Memory B cell (primary cell): Measurements from ENCODE around the gene PTGFR.

Experiments
- ATAC-seq: fragments of 150-1000 bp; cut with Tn5 transposase; 2 replicates; pipeline ENCODE4 v1.10.0; 2021; ENCODE audit warnings: low read depth, mild to moderate bottlenecking, moderate library complexity
- DNase-seq, 2 donors: peaks; one replicate each; pipeline ENCODE4 v3.0.0; 2022; ENCODE audit warnings: low spot score in 2 of 2
- H3K27ac Mint-ChIP-seq: one replicate; pipeline ENCODE4 v1.8.0; 2022; ENCODE audit warnings: mild to moderate bottlenecking, moderate library complexity, mixed read lengths
- H3K27me3 Mint-ChIP-seq: one replicate; pipeline ENCODE4 v1.8.0; 2022; ENCODE audit warnings: mixed read lengths
- H3K36me3 Mint-ChIP-seq: one replicate; pipeline ENCODE4 v1.8.0; 2022; ENCODE audit warnings: mild to moderate bottlenecking, mixed read lengths
- H3K4me1 Mint-ChIP-seq: one replicate; pipeline ENCODE4 v1.8.0; 2022; ENCODE audit warnings: mixed read lengths
- H3K4me3 Mint-ChIP-seq: one replicate; pipeline ENCODE4 v1.8.0; 2022; ENCODE audit warnings: mild to moderate bottlenecking, moderate library complexity, mixed read lengths
- H3K9me3 Mint-ChIP-seq: one replicate; pipeline ENCODE4 v1.8.0; 2022; ENCODE audit warnings: mixed read lengths

PTGFR gene

DNA sequence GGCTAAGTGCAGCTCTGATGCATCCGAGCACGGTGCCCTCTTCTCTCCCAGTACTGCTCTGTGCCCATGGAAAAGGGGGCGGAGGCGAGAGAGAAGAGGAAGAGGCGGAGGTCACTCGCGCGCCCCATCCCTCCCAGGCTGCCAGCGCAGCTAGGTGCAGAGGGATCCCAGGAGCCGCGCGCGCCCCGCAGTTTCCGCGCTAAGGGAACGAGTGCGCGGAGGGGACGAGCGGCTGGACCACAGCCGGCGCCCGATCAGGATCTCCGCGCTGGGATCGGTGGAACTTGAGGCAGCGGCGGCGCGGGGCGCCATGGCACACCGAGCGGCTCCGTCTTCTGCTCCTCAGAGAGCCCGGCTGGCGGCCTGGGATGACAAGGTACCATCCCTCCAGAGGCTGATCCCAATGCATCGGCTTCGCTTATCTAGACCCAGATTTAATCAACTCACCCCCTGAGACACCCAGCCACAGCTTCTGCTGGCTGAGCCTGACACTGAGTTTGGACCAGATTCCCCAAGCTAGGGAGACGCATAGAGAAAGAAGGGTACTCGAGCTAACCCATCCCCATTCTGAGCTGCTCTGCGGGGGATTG, at the start of gene PTGFR:
Gene PTGFR, plus strand, starts transcription at position 114 of the 590 bp plus-strand sequence. CDS start 1,770 bp downstream, outside the sequence.
- peaks cover 6% of the 10 kb centered on the region for H3K9me3 Mint-ChIP-seq
- DNase-seq, result no peak
- H3K27me3 Mint-ChIP-seq, result peaks cover 6% of the 10 kb centered on the region
- no peak within 1 kb of the TSS for H3K27ac Mint-ChIP-seq
- no peak for ATAC-seq
- no peaks in the 10 kb centered on the region for H3K36me3 Mint-ChIP-seq
- no peaks in the 10 kb centered on the region for H3K4me1 Mint-ChIP-seq
- H3K4me3 Mint-ChIP-seq, result no peak within 1 kb of the TSS

- Mint-ChIP-seq H3K27ac (no peak overlapping the region), H3K4me3 (no peak overlapping the region), H3K36me3 (no peaks in the 10 kb centered on the region), H3K27me3 (no peaks in the 10 kb centered on the region), H3K9me3 (peaks cover 1% of the 10 kb centered on the region), H3K4me1 (no peaks in the 10 kb centered on the region)
- DNase-seq (no peak), ATAC-seq (no peak)
These were observed 48.9 kb upstream of the PTGFR start for GRCh38 chr1:78441921-78442320.

DNA sequence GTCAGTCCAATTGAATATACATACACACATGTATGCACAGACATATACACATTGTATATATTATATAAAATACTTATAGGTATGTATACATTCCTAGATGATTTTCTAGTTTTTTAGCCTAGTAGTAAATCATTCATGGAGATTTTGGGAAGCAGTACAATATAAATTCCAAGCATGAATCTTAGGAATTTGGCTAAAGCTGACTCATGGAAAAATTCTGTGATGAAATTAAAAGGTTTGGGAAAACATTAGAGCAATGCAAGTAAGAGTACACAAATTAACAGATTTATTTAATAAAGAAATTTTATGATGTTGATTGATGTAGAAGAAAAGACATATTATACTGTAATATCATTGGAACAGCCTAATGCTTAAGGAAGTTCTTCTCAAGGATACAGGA, 43.7 kb upstream of the PTGFR start:
- no peak overlapping the region for H3K27ac Mint-ChIP-seq

DNA sequence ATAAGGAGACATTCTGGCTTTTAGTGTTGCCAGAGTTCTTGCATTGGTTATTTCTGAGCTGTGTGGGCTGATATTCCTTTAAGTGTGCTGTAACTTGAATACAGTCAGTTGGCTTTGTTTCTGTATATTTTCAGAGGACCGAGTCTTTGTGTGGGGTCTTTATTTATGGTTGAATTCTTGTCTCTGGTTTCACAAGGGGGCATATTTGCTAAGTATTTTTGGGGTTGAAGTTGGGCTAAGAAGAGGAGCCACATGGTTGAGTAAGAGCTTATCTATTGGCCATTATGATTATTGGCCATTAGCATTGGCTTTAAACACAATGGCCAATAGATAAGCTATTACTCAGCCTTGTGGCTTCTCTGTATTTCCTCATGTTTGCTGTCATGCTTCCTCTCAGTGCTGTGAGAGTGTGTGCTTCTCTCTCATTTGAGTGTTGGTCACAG, 26.3 kb upstream of the PTGFR start:
- DNase-seq (no peak), ATAC-seq (no peak)
- Mint-ChIP-seq H3K9me3 (peaks cover 12% of the 10 kb centered on the region), H3K27ac (no peak overlapping the region), H3K4me1 (no peaks in the 10 kb centered on the region), H3K4me3 (no peak overlapping the region), H3K27me3 (no peaks in the 10 kb centered on the region), H3K36me3 (no peaks in the 10 kb centered on the region)

More for the DNA sequence above, 43.7 kb upstream of the PTGFR start:
- H3K36me3 Mint-ChIP-seq, result no peaks in the 10 kb centered on the region
- H3K4me1 Mint-ChIP-seq, result no peaks in the 10 kb centered on the region
- DNase-seq (no peak), ATAC-seq (no peak)
- peaks cover 2% of the 10 kb centered on the region for H3K9me3 Mint-ChIP-seq
- H3K4me3 Mint-ChIP-seq, result no peak overlapping the region
- no peaks in the 10 kb centered on the region for H3K27me3 Mint-ChIP-seq

DNA sequence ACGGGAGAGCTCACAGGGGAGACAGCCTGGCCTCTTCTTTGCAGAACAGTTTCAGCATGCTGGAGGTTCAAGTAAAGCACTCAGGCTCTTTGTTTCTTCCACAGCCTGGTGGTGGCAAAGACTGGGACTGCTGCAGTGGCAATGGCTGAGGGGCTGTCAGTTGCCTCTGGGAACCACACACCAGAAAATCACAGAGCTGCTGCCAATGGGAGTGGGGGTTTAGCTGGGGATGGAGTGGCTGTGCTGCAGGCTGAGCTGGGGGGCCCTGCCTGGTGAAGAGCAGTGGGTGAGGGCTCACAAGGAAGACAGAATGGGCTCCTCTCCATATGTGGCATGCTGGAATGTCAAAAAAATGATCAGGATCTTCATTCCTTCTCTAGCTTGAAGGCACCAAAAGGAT, 25.6 kb upstream of the PTGFR start:
- Mint-ChIP-seq H3K4me3 (no peak overlapping the region), H3K36me3 (no peaks in the 10 kb centered on the region), H3K9me3 (peaks cover 9% of the 10 kb centered on the region), H3K4me1 (no peaks in the 10 kb centered on the region), H3K27me3 (no peaks in the 10 kb centered on the region), H3K27ac (no peak overlapping the region)
- DNase-seq, result no peak
- ATAC-seq, result no peak

- no peak overlapping the region for H3K27ac Mint-ChIP-seq
- DNase-seq (no peak), ATAC-seq (no peak)
- no peak overlapping the region for H3K4me3 Mint-ChIP-seq
- H3K4me1 Mint-ChIP-seq, result no peaks in the 10 kb centered on the region
- peaks cover 4% of the 10 kb centered on the region for H3K9me3 Mint-ChIP-seq
- H3K36me3 Mint-ChIP-seq, result no peaks in the 10 kb centered on the region
- H3K27me3 Mint-ChIP-seq, result peaks cover 2% of the 10 kb centered on the region
These were observed 22.3 kb upstream of the PTGFR start for GRCh38 chr1:78468521-78468920.

DNA sequence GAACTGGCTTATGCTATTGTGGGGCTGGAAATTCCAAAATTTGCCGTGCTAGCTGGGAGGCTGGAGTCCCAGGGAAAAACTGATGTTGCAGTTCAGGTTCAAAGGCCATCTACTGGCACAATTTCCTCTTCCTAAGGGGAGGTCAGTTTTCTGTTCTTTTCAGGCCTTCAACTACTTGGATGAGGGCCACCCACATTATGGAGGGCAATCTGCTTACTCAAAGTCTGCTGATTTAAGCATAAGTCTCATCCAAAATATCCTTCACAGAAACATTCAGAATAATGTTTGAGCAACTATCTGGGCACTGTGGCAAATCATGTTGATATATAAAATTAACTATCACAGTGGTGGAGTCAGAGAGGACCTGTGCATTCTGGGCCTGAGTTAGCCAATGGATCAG, 21.2 kb upstream of the PTGFR start:
- no peak for ATAC-seq
- Mint-ChIP-seq H3K9me3 (peaks cover 2% of the 10 kb centered on the region), H3K4me1 (no peaks in the 10 kb centered on the region), H3K4me3 (no peak overlapping the region), H3K27ac (no peak overlapping the region), H3K36me3 (no peaks in the 10 kb centered on the region), H3K27me3 (peaks cover 2% of the 10 kb centered on the region)
- no peak for DNase-seq

DNA sequence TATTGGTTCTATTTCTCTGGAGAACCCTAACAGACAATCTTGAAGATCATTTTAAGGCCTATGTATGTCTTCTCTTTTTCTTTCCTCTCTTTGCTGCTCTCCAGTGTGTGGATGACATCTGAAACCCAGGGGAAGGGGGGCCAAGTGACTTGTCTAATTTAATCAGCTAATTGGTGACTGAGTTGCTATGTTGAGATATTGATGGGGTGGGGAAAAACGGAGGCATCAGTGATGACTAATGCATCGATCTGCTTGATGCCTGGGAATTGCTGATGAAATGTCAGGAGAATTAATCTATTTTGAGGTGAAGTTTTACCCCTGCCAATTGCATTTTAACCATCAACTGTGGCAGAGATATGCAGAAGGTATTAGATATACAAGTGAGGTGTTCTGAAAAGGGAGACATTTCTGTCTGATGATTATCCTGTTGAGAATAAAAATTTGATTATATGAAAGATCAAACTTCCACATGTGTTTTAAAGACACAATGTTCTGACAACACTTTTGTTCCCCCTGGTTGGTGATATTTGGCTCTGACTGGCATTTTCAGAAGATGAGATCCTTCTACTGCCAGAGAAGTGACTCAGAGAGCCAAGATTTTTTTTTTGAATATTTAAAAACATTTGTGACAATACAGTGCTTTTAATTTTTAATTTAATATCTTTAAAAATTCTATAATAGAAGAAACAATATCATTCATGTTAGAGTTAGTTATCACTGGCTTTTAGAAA, 18.7 kb upstream of the PTGFR start:
- H3K4me3 Mint-ChIP-seq, result no peak overlapping the region
- no peak overlapping the region for H3K27ac Mint-ChIP-seq
- peaks cover 2% of the 10 kb centered on the region for H3K27me3 Mint-ChIP-seq
- H3K9me3 Mint-ChIP-seq, result peaks cover 2% of the 10 kb centered on the region
- ATAC-seq (no peak), DNase-seq (no peak)
- no peaks in the 10 kb centered on the region for H3K36me3 Mint-ChIP-seq
- H3K4me1 Mint-ChIP-seq, result no peaks in the 10 kb centered on the region

DNA sequence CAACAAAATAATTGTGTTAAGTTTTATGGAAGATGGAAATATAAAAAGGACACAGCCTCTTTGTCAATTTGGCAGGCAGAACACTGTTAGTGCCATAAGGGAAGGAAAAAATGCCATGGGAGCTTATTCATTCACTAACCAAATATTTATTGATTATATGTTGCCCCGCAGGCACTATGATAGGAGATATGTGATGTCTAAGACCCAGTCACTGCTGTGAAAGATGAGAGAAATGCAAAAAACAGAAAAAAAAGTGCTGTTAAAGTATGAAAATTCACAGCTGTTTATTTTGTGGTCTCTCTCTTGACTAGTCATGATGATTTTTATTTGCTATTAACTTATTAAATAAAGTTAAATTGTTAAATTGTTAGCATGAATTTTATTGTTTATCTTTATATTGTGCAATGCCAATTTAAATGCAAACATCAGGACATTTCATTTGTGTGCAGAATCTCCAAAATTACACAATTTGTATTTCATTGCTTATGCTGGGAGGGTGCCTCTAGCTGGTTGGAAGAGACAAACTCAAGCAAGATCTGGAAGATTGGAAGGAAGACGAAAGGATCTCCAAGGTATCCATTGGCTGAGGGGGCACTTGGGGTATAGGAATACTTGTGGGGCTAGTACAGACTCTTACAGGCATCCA, 17.8 kb upstream of the PTGFR start:
- Mint-ChIP-seq H3K4me1 (no peaks in the 10 kb centered on the region), H3K9me3 (peaks cover 2% of the 10 kb centered on the region), H3K36me3 (no peaks in the 10 kb centered on the region), H3K27ac (no peak overlapping the region), H3K27me3 (peaks cover 2% of the 10 kb centered on the region), H3K4me3 (no peak overlapping the region)
- no peak for ATAC-seq
- no peak for DNase-seq

DNA sequence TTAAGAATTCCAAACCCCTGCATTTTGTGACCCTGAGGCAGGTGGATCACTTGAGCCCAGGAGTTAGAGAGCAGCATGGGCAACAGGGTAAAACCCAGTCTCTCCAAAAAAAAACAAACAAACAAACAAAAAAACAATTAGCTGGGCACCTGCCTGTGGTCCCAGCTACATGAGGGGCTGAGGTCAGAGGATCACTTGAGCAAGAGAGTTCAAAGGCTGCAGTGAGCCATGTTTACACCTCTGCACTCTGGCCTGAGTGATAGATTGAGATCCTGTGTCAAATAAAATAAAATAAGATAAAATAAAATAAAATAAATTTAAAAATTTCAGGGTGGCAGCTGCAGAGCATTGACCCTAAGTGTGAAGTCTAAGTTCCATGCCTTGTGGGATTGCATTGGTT, 16.7 kb upstream of the PTGFR start:
- Mint-ChIP-seq H3K4me1 (no peaks in the 10 kb centered on the region), H3K27me3 (peaks cover 2% of the 10 kb centered on the region), H3K27ac (no peak overlapping the region), H3K9me3 (peaks cover 2% of the 10 kb centered on the region), H3K4me3 (no peak overlapping the region), H3K36me3 (no peaks in the 10 kb centered on the region)
- DNase-seq, result no peak
- ATAC-seq, result no peak

GRCh38 chr1:78475888-78476610, 14.7 kb upstream of the PTGFR start:
- Mint-ChIP-seq H3K27me3 (no peaks in the 10 kb centered on the region), H3K36me3 (no peaks in the 10 kb centered on the region), H3K9me3 (no peaks in the 10 kb centered on the region), H3K27ac (no peak overlapping the region), H3K4me3 (no peak overlapping the region), H3K4me1 (no peaks in the 10 kb centered on the region)
- no peak for ATAC-seq
- no peak for DNase-seq

DNA sequence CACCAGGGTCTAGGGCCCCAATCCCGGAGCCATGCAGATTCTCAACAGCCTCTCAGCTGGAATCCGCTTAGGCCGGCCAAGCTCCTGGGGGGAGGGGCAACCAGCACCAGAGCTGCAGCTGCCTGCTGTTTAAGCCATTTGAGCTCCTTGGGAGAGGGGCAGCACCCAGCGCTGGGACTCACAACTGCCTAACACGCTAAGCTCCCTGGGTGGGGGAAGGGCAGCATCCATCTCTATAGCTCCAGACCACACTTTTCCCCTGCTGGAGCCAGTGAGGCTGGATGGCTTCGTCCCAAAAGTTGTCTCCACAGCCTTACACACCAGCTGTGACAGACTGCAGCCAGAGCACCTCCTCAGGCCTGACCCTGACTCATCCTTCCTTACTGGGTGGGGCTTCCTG, 6.9 kb upstream of the PTGFR start:
- Mint-ChIP-seq H3K27me3 (peaks cover 2% of the 10 kb centered on the region), H3K27ac (no peak overlapping the region), H3K4me3 (no peak overlapping the region), H3K4me1 (no peaks in the 10 kb centered on the region), H3K9me3 (peaks cover 5% of the 10 kb centered on the region), H3K36me3 (no peaks in the 10 kb centered on the region)
- ATAC-seq (no peak), DNase-seq (no peak)

GRCh38 chr1:78491451-78492071, 787 bp downstream of the PTGFR start:
- H3K27me3 Mint-ChIP-seq, result peaks cover 6% of the 10 kb centered on the region
- ATAC-seq, result no peak

More at GRCh38 chr1:78491451-78492071, 787 bp downstream of the PTGFR start:
- H3K36me3 Mint-ChIP-seq, result no peaks in the 10 kb centered on the region
- H3K4me1 Mint-ChIP-seq, result no peaks in the 10 kb centered on the region
- no peak for DNase-seq
- H3K4me3 Mint-ChIP-seq, result no peak overlapping the region
- peaks cover 6% of the 10 kb centered on the region for H3K9me3 Mint-ChIP-seq
- H3K27ac Mint-ChIP-seq, result no peak overlapping the region
